Keratinocyte (primary cell): ENCODE data around the gene POGLUT3. TPM values are rescaled to one million over a fixed set of nuclear protein-coding genes. Genes with fewer than 3 reads are reported as not detected.

Source experiments
- DNase-seq: peaks from one replicate; pipeline ENCODE4 v3.0.0-alpha.2; 2011; ENCODE audit warnings: low read depth, missing footprints, low spot score
- FAIRE-seq: peaks from 2 replicates; lab custom pipeline; 2011; peaks lifted over from hg19 to GRCh38; lab: Jason Lieb, UNC
- H2AFZ ChIP-seq: 2 replicates; pipeline ENCODE4 v1.6.0; 2012; ENCODE audit warnings: low read length, control low read depth, inconsistent platforms; ENCODE audit not compliant: control insufficient read depth
- H3K27ac ChIP-seq: 2 replicates; pipeline ENCODE4 v1.5.1; 2011; ENCODE audit warnings: low read length; ENCODE audit not compliant: control insufficient read depth, insufficient read depth
- H3K27me3 ChIP-seq: 3 replicates; pipeline ENCODE4 v1.6.0; 2011; ENCODE audit warnings: low read length; ENCODE audit not compliant: control insufficient read depth, insufficient read depth; ENCODE audit errors: extremely low read depth
- H3K36me3 ChIP-seq, 2 experiments: 2 replicates in 1 of 2; 3 replicates in 1 of 2; pipeline ENCODE4 v1.5.1; 2011; ENCODE audit warnings: low read length in 2 of 2, mild to moderate bottlenecking in 1 of 2; ENCODE audit not compliant: control insufficient read depth in 2 of 2, insufficient read depth in 2 of 2; ENCODE audit errors: extremely low read depth in 1 of 2
- H3K4me1 ChIP-seq: 3 replicates; pipeline ENCODE4 v1.5.1; 2011; ENCODE audit warnings: low read length; ENCODE audit not compliant: control insufficient read depth, insufficient read depth; ENCODE audit errors: extremely low read depth
- H3K4me2 ChIP-seq: 3 replicates; pipeline ENCODE4 v1.6.0; 2011; ENCODE audit warnings: low read depth, low read length; ENCODE audit not compliant: control insufficient read depth, insufficient read depth; ENCODE audit errors: extremely low read depth
- H3K4me3 ChIP-seq, 3 experiments: fragments of 200-600 bp in 1 of 3; sonication (generic) in 1 of 3; 2 replicates in 2 of 3; 3 replicates in 1 of 3; pipeline ENCODE4 v1.5.1; 2011 to 2016; ENCODE audit warnings: low read length in 3 of 3, mild to moderate bottlenecking in 3 of 3, control low read depth in 2 of 3, inconsistent platforms in 1 of 3, low read depth in 1 of 3, mixed read lengths in 1 of 3, mixed run types in 1 of 3, moderate library complexity in 1 of 3; ENCODE audit not compliant: control insufficient read depth in 2 of 3, insufficient read depth in 2 of 3; ENCODE audit errors: extremely low read depth in 1 of 3
- H3K79me2 ChIP-seq: 2 replicates; pipeline ENCODE4 v1.6.0; 2012; ENCODE audit warnings: low read length; ENCODE audit not compliant: control insufficient read depth, insufficient read depth
- H3K9ac ChIP-seq: 3 replicates; pipeline ENCODE4 v1.6.0; 2011; ENCODE audit warnings: low read length; ENCODE audit not compliant: control insufficient read depth, insufficient read depth; ENCODE audit errors: extremely low read depth
- H3K9me1 ChIP-seq: 3 replicates; pipeline ENCODE4 v1.6.0; 2011; ENCODE audit warnings: low read length; ENCODE audit not compliant: control insufficient read depth, insufficient read depth; ENCODE audit errors: extremely low read depth
- H3K9me3 ChIP-seq: 2 replicates; pipeline ENCODE4 v1.5.1; 2012; ENCODE audit warnings: low read depth, low read length; ENCODE audit not compliant: control insufficient read depth
- H4K20me1 ChIP-seq: 3 replicates; pipeline ENCODE4 v1.6.0; 2011; ENCODE audit warnings: low read length; ENCODE audit not compliant: control insufficient read depth, insufficient read depth; ENCODE audit errors: extremely low read depth
- CTCF ChIP-seq, 3 experiments: IDR thresholded peaks in 1 of 3; conservative IDR thresholded peaks in 1 of 3; optimal IDR thresholded peaks in 1 of 3; 2 replicates in 2 of 3; 3 replicates in 1 of 3; pipeline versions ENCODE3 to v1.5.1; 2011; ENCODE audit warnings: low read length in 3 of 3, mild to moderate bottlenecking in 3 of 3, moderate library complexity in 2 of 3, control low read depth in 1 of 3, inconsistent platforms in 1 of 3; ENCODE audit not compliant: insufficient read depth in 2 of 3; ENCODE audit errors: extremely low read depth in 1 of 3
- EZH2 ChIP-seq: IDR thresholded peaks from one replicate; pipeline ENCODE4 v1.6.1; 2012; ENCODE audit warnings: inconsistent platforms, mild to moderate bottlenecking, low read length, moderate library complexity
- dilution Hi-C: fragments of 300-500 bp; cut with MboI; formaldehyde crosslinking; loops from one replicate; pipeline ENCODE4 v1.7.0; 2020; ENCODE audit warnings: low sequenced_read_pairs; ENCODE audit not compliant: extremely low pct_ligation_motif_present
- polyA plus RNA-seq, 5 experiments: library from polyadenylated mRNA; depleted of rRNA in 3 of 5; stranded (reverse) in 3 of 5; stranded (forward) in 1 of 5; unstranded in 1 of 5; fragments of >200 nt; gene quantifications; 1 replicate in 1 of 5; 2 replicates in 3 of 5; 3 replicates in 1 of 5; pipeline versions ENCODE4 v1.2.1 to v1.2.3, GENCODE V29; 2011 to 2012; ENCODE audit warnings: missing spikeins in 2 of 5, low read depth in 1 of 5, low replicate concordance in 1 of 5

POGLUT3 gene
- polyA plus RNA-seq, 1 donor (not counting 4 experiments of a cell fraction or from before 2014, with no cell fraction given): 2.5 TPM

- no peak overlapping the region for H3K4me2 ChIP-seq
- no peak for TF ChIP-seq EZH2
- TF ChIP-seq CTCF (optimal IDR thresholded peaks at IDR 0.05 in 1 of 3, IDR thresholded peaks at IDR 0.05 in 1 of 3, conservative IDR thresholded peaks at IDR 0.05 in 1 of 3; ENCODE audit: extremely low read depth in 1 of 3, insufficient read depth in 2 of 3, low read length in 3 of 3): no peak
- H3K79me2 ChIP-seq: no peaks in the 10 kb centered on the region
- H3K9me1 ChIP-seq: no peaks in the 10 kb centered on the region
- no peak overlapping the region for H3K27ac ChIP-seq
- H2AFZ ChIP-seq: peak overlapping the region; percentile 5
- H3K9ac ChIP-seq: no peak overlapping the region
- H3K4me3 ChIP-seq: no peak overlapping the region
- no peaks in the 10 kb centered on the region for H3K9me3 ChIP-seq
- no peaks in the 10 kb centered on the region for H3K36me3 ChIP-seq
- no peaks in the 10 kb centered on the region for H3K27me3 ChIP-seq
- DNase-seq: no peak
- no peaks in the 10 kb centered on the region for H4K20me1 ChIP-seq
- FAIRE-seq: no peak
- dilution Hi-C loops: no loop called here
- H3K4me1 ChIP-seq: no peaks in the 10 kb centered on the region
Observed at GRCh38 chr11:108474664-108475463, 23.3 kb downstream of the POGLUT3 start.

- Histone ChIP-seq H3K9ac (no peak overlapping the region), H3K4me2 (no peak overlapping the region), H3K36me3 (no peaks in the 10 kb centered on the region), H3K27me3 (no peaks in the 10 kb centered on the region), H2AFZ (no peak overlapping the region), H3K4me3 (no peak overlapping the region), H3K27ac (no peak overlapping the region), H3K9me3 (no peaks in the 10 kb centered on the region), H4K20me1 (no peaks in the 10 kb centered on the region), H3K79me2 (no peaks in the 10 kb centered on the region), H3K4me1 (peaks cover 4% of the 10 kb centered on the region), H3K9me1 (no peaks in the 10 kb centered on the region)
- FAIRE-seq (no peak), DNase-seq (no peak)
- no peak for TF ChIP-seq CTCF (optimal IDR thresholded peaks at IDR 0.05 in 1 of 3, IDR thresholded peaks at IDR 0.05 in 1 of 3, conservative IDR thresholded peaks at IDR 0.05 in 1 of 3; ENCODE audit: extremely low read depth in 1 of 3, insufficient read depth in 2 of 3, low read length in 3 of 3)
- TF ChIP-seq EZH2: no peak
- dilution Hi-C loops: no loop called here
Observed at GRCh38 chr11:108472681-108473080, 25.5 kb downstream of the POGLUT3 start.
